Activated CD8-positive, alpha-beta memory T cell treated with anti-CD3 and anti-CD28 coated beads, Interleukin-2, amount 50 U/mL, for 1 hour (primary cell): ENCODE data around the gene ACTL10.
A peak's percentile ranks its signal among the peaks of the same experiment; 100 is the strongest.
"Not testable (repeated sequence)": the region's sequence is repeated elsewhere in the genome, so short reads cannot be mapped to it uniquely, and the experiment has no call there.

Experiments used
- DNase-seq: peaks from one replicate; pipeline ENCODE4 v3.0.0-alpha.2; 2020; ENCODE audit errors: extremely low read depth

ACTL10 gene

GRCh38 chr20:33666293-33667244, at the start of gene ACTL10:
Gene ACTL10, plus strand, starts transcription at chr20:33666943. Its CDS starts 555 bp downstream, at chr20:33667498.
- DNase-seq, result peak; percentile 45

- no peak for DNase-seq
Measured at GRCh38 chr20:33621717-33622400, 44.9 kb upstream of the ACTL10 start.

GRCh38 chr20:33622705-33623365, 43.9 kb upstream of the ACTL10 start:
- no peak for DNase-seq

GRCh38 chr20:33624399-33624798, 42.3 kb upstream of the ACTL10 start:
- no peak for DNase-seq

GRCh38 chr20:33626190-33626589, 40.6 kb upstream of the ACTL10 start:
- no peak for DNase-seq

- no peak for DNase-seq
Measured at GRCh38 chr20:33627577-33628216, 39.0 kb upstream of the ACTL10 start.

GRCh38 chr20:33629533-33629932, 37.2 kb upstream of the ACTL10 start:
- DNase-seq, result no peak

- DNase-seq, result no peak
Measured at GRCh38 chr20:33629979-33630378, 36.8 kb upstream of the ACTL10 start.

GRCh38 chr20:33630507-33630906, 36.2 kb upstream of the ACTL10 start:
- DNase-seq, result no peak

- DNase-seq, result not testable (repeated sequence)
Measured at GRCh38 chr20:33631910-33632309, 34.8 kb upstream of the ACTL10 start.

- DNase-seq, result no peak
Measured at GRCh38 chr20:33635341-33635740, 31.4 kb upstream of the ACTL10 start.

- DNase-seq, result no peak
Measured at GRCh38 chr20:33636776-33637175, 30.0 kb upstream of the ACTL10 start.

- no peak for DNase-seq
Measured at GRCh38 chr20:33640287-33640686, 26.5 kb upstream of the ACTL10 start.

- DNase-seq, result no peak
Measured at GRCh38 chr20:33644313-33645071, 22.3 kb upstream of the ACTL10 start.

GRCh38 chr20:33645072-33645358, 21.7 kb upstream of the ACTL10 start:
- DNase-seq, result no peak

GRCh38 chr20:33645396-33645795, 21.3 kb upstream of the ACTL10 start:
- no peak for DNase-seq

- no peak for DNase-seq
Measured at GRCh38 chr20:33646191-33646590, 20.6 kb upstream of the ACTL10 start.

GRCh38 chr20:33646959-33647602, 19.7 kb upstream of the ACTL10 start:
- DNase-seq, result not testable (repeated sequence)

- no peak for DNase-seq
Measured at GRCh38 chr20:33647603-33648395, 18.9 kb upstream of the ACTL10 start.

GRCh38 chr20:33648396-33649004, 18.2 kb upstream of the ACTL10 start:
- DNase-seq, result no peak
